Limb (tissue), 2 donors: ENCODE results near the gene TECPR2.
"Not testable (repeated sequence)": the region's sequence is repeated elsewhere in the genome, so short reads cannot be mapped to it uniquely, and the experiment has no call there.

Source experiments
- DNase-seq, 2 donors: peaks; one replicate each; pipeline ENCODE4 v3.0.0-alpha.2; 2016; ENCODE audit errors: extremely low spot score in 2 of 2

The TECPR2 gene

DNA sequence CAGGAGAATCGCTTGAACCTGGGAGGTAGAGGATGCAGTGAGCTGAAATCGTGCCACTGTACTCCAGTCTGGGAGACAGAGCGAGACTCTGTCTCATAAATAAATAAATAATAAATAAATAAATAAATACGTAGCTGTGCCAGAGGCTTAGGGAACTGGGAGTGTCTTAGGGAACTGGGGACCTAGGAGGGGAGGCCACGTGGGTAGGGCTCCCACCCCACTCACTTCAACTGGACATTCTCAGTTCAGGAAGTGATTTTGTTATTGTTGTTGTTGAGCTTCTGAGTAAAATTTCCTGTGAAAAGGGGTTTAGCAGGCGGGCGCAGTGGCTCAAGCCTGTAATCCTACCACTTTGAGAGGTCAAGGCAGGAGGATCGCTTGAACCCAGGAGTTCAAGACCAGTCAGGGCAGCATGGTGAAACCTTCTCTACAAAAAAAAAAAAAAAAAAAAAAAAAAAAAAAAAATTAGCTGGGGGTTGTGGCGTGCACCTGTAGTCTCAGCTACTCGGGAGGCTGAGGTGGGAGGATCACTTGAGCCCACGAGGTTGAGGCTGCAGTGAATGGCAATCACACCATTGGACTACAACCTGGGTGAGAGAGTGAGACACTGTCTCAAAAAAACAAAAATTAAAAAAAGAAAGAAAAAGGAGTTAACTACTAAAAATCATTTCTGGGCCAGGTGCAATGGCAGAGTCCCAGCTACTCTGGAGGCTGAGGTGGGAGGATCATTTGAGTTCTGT lies 165.9 kb downstream of the TECPR2 start:
- DNase-seq = no peak

GRCh38 chr14:102530828-102531478 lies 168.2 kb downstream of the TECPR2 start:
- no peak for DNase-seq

DNA sequence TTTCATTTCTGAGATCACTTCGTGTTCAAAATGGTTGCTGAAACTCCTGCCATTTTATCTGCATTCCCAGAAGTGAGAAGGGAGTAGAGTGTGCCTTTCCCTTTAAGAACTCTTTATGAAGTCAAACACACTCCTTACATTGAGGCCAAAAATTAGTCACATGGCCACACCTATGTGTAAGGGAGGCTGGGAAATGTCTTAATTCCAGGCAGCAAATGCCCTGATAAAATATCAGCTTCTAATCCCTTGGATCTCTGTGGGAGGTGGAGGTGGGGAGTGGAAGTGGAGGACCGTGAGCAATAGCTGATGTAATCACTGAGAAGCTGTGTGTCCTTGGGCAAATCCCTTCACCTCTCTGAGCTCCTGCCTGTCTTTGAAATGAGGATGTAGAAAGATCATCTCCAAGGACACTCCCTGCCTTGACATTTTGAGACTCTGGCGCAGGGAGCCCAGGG lies 169.5 kb downstream of the TECPR2 start:
- no peak for DNase-seq

DNA sequence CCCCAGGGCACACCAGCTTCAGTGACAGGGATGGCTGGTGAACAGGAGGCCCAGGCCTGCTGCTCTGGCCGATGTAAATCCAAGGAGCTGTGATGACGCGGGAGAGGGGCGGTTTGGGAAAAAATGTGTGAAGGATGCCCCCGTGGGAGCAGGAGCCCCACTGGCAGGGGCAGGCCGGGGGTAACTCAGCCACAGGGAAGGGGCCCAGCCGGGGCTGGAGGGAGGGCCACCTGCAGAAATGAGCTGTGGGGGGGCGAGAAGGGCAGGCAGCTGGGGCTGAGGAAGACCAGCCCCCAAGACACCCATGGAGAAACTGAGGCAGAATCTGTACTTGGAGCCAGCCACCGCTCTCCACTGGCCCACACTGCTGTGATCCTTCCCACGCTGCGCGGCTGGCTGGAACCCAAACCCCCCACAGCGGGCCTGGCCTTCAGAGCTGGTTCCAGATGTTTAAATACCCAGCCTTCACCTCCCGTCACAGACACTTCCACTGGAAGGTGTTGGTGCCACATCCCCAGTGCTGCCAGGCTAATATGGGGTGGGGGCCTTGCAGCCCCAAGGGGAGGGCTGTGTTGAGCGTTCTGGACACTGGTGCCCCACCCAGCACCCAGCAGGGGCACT lies 175.3 kb downstream of the TECPR2 start:
- no peak for DNase-seq

- DNase-seq = no peak
Observed at GRCh38 chr14:102538602-102539543, 176.1 kb downstream of the TECPR2 start.

DNA sequence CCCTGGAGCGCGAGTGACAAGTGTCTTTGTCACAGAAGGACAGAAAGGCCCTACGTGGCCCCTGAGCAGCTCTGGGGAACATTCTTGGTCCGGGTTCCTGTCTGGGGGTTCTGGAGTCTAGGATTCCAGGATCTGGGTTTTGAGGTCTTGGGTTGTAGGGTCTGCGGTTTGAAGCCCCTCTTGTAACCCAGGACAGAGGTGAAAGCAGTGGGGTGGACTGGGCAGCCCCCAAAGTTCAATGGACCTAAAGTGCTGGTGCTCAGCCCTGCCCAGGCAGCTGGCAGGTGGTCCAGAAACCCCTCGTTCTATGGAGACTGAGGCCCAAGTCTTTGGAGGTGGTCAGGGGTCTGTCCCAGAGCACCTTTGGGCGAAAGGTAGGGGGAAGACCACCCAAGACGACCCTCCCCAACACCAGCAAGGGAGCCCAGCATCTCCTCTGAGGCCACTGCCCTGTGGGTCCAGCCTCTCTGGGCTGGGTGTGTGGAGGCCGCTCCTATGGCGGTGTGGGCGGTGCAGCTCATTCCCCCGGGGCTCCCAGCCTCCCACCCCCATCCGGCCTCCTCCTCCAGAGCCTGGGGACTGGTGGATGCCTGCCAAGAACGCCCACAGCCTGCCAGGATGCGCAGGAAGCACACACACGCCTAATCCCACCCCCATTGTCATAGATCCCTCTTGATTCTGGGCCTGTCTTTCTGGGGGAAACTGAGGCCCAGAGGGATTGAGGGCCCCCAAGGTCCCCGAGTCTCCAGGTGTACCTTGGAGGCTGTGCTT lies 177.0 kb downstream of the TECPR2 start:
- peak in 1 of 2 donors; percentile 63 for DNase-seq

- DNase-seq = peak; percentile 82 to 94
Observed at GRCh38 chr14:102540315-102541028, 177.7 kb downstream of the TECPR2 start.

GRCh38 chr14:102541029-102541491 lies 178.3 kb downstream of the TECPR2 start:
- not testable (repeated sequence) for DNase-seq

DNA sequence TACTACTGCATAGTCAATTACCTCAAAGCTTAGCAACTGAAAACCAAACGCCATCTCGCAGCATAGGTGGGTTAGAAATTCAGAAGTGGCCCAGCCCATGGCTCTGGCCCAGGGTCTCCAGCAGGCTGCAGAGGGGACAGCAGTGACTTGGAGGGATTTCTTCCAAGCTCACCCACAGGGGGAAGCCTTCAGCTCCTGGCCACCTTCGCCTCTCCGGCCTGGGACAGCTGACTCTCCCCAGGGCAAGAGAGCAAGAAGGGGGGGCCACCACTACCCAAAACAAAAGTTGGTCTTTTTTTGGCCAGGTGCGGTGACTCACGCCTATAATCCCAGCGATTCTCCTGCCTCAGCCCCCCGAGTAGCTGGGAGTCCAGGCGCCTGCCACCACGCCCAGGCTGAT lies 179.0 kb downstream of the TECPR2 start:
- no peak for DNase-seq

GRCh38 chr14:102544046-102544746 lies 181.5 kb downstream of the TECPR2 start:
- DNase-seq = peak; percentile 59 to 81

GRCh38 chr14:102544747-102545460 lies 182.2 kb downstream of the TECPR2 start:
- DNase-seq = peak in 1 of 2 donors; percentile 65

- peak; percentile 47 to 70 for DNase-seq
Observed at GRCh38 chr14:102545461-102546265, 182.9 kb downstream of the TECPR2 start.

DNA sequence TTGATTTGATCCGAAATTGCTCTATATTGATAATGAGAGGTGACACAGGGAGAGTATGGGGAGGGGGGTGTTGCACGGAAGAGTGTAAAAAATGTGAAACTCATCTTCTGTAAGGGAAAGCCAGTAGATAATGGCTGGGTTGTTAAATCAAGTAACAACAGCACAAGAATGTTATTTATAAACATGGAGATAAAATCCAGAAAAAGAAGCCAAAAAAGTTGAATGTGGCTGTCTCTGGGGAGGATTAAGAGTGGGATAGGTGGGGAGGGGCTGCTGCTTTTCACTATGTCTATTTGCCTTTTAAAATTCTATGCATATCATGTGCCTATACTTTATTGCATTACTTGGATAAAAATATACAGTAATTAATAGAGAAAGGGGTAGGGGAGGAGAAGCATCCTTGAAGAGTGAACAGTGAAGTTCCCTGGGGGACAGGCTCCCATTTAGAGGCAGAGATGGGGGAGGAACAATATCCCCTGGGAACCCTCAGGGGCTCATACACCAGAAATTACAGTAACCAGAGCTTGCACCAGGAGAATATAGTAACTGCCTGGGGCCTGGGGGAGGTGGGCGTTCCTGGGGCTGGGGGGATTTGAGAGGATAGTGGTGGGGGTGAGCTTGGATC lies 186.0 kb downstream of the TECPR2 start:
- DNase-seq = no peak

DNA sequence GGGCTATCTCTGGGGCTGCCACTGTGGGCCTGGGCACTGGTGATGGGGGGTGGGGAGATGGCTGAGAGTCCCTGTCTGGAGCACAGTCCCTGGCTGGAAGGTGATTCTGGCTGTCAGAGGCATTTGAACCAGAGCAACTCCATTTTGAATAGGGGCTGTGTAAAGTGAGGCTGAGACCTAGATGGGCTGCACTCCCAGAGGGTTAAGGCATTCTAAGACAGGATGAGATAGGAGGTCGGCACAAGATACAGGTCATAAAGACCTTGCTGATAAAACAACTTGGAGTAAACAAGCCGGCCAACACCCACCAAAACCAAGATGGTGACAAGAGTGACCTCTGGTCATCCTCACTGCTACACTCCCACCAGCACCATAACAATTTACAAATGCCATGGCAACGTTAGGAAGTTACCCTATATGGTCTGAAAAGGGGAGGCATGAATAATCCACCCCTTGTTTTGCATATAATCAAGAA lies 188.2 kb downstream of the TECPR2 start:
- DNase-seq = not testable (repeated sequence)
